SK-N-SH (cell line): Measurements from ENCODE around the gene BABAM2.

Source experiments
- CTCF ChIP-seq: fragments of 200-600 bp; sonication (generic); IDR thresholded peaks from 2 replicates; pipeline ENCODE4 v1.6.1; 2017; ENCODE audit warnings: antibody characterized with exemption, mild to moderate bottlenecking, moderate library complexity
- GABPA ChIP-seq: IDR thresholded peaks from 2 replicates; pipeline ENCODE4 v1.4.0; 2012; ENCODE audit warnings: low read depth, mild to moderate bottlenecking
- GATA2 ChIP-seq: sonication (generic); formaldehyde crosslinking; IDR thresholded peaks from 2 replicates; pipeline ENCODE4 v1.5.0; 2020; ENCODE audit warnings: mild to moderate bottlenecking, missing genetic modification reagents
- JUND ChIP-seq: IDR thresholded peaks from 2 replicates; pipeline ENCODE4 v1.4.0; 2012
- MAX ChIP-seq: IDR thresholded peaks from 2 replicates; pipeline ENCODE4 v1.4.0; 2012; ENCODE audit warnings: low read depth
- MEF2A ChIP-seq: IDR thresholded peaks from 2 replicates; pipeline ENCODE4 v1.4.0; 2012; ENCODE audit warnings: low read depth, borderline replicate concordance
- POLR2AphosphoS5 ChIP-seq: IDR thresholded peaks from 2 replicates; pipeline ENCODE4 v1.6.1; 2012; ENCODE audit warnings: low read depth, low read length
- RAD21 ChIP-seq: IDR thresholded peaks from 2 replicates; pipeline ENCODE4 v1.6.1; 2012; ENCODE audit warnings: mild to moderate bottlenecking, low read length
- REST ChIP-seq: IDR thresholded peaks from 2 replicates; pipeline ENCODE4 v1.6.1; 2012; ENCODE audit warnings: mild to moderate bottlenecking, low read depth, low read length, moderate library complexity
- SIN3A ChIP-seq: IDR thresholded peaks from 2 replicates; pipeline ENCODE4 v1.6.1; 2012; ENCODE audit warnings: low read depth, mild to moderate bottlenecking, low read length, moderate library complexity, borderline replicate concordance
- SMC3 ChIP-seq: IDR thresholded peaks from 2 replicates; pipeline ENCODE4 v1.6.1; 2012; ENCODE audit warnings: low read depth, low read length, improper control_type of control experiment
- YY1 ChIP-seq: IDR thresholded peaks from 2 replicates; pipeline ENCODE4 v1.4.0; 2012; ENCODE audit warnings: low read depth, mild to moderate bottlenecking

- TF ChIP-seq GABPA (no peak), CTCF (no peak), MAX (no peak), MEF2A (no peak), REST (no peak), SIN3A (no peak), SMC3 (no peak), RAD21 (no peak), YY1 (no peak), GATA2 (no peak), POLR2AphosphoS5 (no peak), JUND (no peak)
Observed at GRCh38 chr2:28320371-28320770, 429.8 kb downstream of the BABAM2 start.
